ENCODE results near the gene PTAR1.

PTAR1 gene

GRCh38 chr9:69757996-69758675, 1.7 kb downstream of the PTAR1 start:
- Histone ChIP-seq H4K8ac (ENCODE audit: low read length) (no peak overlapping the region), H2BK120ac (ENCODE audit: low read depth, low read length) (no peak overlapping the region), H2BK12ac (ENCODE audit: low read length in 2 of 2) (no peak overlapping the region), H3K9ac (ENCODE audit: low read length) (peak overlapping the region; percentile 97), H2BK5ac (ENCODE audit: low read depth, low read length, poor library complexity, severe bottlenecking) (no peak overlapping the region), H3K36me3 (ENCODE audit: control insufficient read depth in 1 of 2, insufficient read depth in 2 of 2, low read depth in 1 of 2, low read length in 2 of 2) (no peaks in the 10 kb centered on the region), H3K27me3 (ENCODE audit: control insufficient read depth in 1 of 2, insufficient read depth in 1 of 2, low read length in 2 of 2) (no peaks in the 10 kb centered on the region), H3K27ac (ENCODE audit: low read length, poor library complexity, severe bottlenecking) (peak overlapping the region; percentile 53), H3K79me1 (replicated peaks; ENCODE audit: low read length, poor library complexity, severe bottlenecking) (no peaks in the 10 kb centered on the region), H3K4ac (ENCODE audit: low read depth in 1 of 2, low read length in 2 of 2) (no peak overlapping the region), H2AFZ (ENCODE audit: low read depth, low read length) (no peak overlapping the region), H2AK5ac (ENCODE audit: low read length, severe bottlenecking) (peak overlapping the region; percentile 58), H4K91ac (ENCODE audit: low read length) (no peak overlapping the region), H2BK15ac (ENCODE audit: low read depth, poor library complexity, severe bottlenecking) (no peak overlapping the region), H3K4me1 (ENCODE audit: control insufficient read depth, insufficient read depth, low read depth, low read length) (peaks cover 6% of the 10 kb centered on the region), H3K4me2 (ENCODE audit: low read length, poor library complexity, severe bottlenecking) (peak overlapping the region; percentile 80), H3K18ac (ENCODE audit: low read depth in 1 of 2, low read length in 2 of 2) (no peak overlapping the region), H3K4me3 (ENCODE audit: insufficient read depth in 1 of 2, low read depth in 1 of 2, low read length in 2 of 2) (peak overlapping the region in 1 of 2 experiments; percentile 99), H3K14ac (ENCODE audit: low read length in 2 of 2) (no peak overlapping the region), H3K23ac (ENCODE audit: low read length in 2 of 2) (no peak overlapping the region), H3K9me3 (ENCODE audit: control insufficient read depth, low read length) (no peaks in the 10 kb centered on the region)
- 69% methylated on average over 2 of the region's 6 CpGs for WGBS
- peak; percentile 33 for DNase-seq

- Histone ChIP-seq H3K4me1 (ENCODE audit: control insufficient read depth, insufficient read depth, low read depth, low read length) (peaks cover 1% of the 10 kb centered on the region), H3K27me3 (ENCODE audit: control insufficient read depth in 1 of 2, insufficient read depth in 1 of 2, low read length in 2 of 2) (no peaks in the 10 kb centered on the region), H2BK15ac (ENCODE audit: low read depth, poor library complexity, severe bottlenecking) (no peak overlapping the region), H3K79me1 (replicated peaks; ENCODE audit: low read length, poor library complexity, severe bottlenecking) (peaks cover 2% of the 10 kb centered on the region), H3K4me3 (ENCODE audit: insufficient read depth in 1 of 2, low read depth in 1 of 2, low read length in 2 of 2) (no peak overlapping the region), H2AFZ (ENCODE audit: low read depth, low read length) (no peak overlapping the region), H3K14ac (ENCODE audit: low read length in 2 of 2) (no peak overlapping the region), H3K4ac (ENCODE audit: low read depth in 1 of 2, low read length in 2 of 2) (no peak overlapping the region), H3K4me2 (ENCODE audit: low read length, poor library complexity, severe bottlenecking) (no peak overlapping the region), H3K9ac (ENCODE audit: low read length) (no peak overlapping the region), H2BK5ac (ENCODE audit: low read depth, low read length, poor library complexity, severe bottlenecking) (no peak overlapping the region), H3K36me3 (ENCODE audit: control insufficient read depth in 1 of 2, insufficient read depth in 2 of 2, low read depth in 1 of 2, low read length in 2 of 2) (peaks cover 0 to 5% of the 10 kb centered on the region in 2 experiments), H3K27ac (ENCODE audit: low read length, poor library complexity, severe bottlenecking) (no peak overlapping the region), H2BK12ac (ENCODE audit: low read length in 2 of 2) (no peak overlapping the region), H3K9me3 (ENCODE audit: control insufficient read depth, low read length) (no peaks in the 10 kb centered on the region), H3K18ac (ENCODE audit: low read depth in 1 of 2, low read length in 2 of 2) (no peak overlapping the region), H3K23ac (ENCODE audit: low read length in 2 of 2) (no peak overlapping the region), H4K8ac (ENCODE audit: low read length) (no peak overlapping the region), H4K91ac (ENCODE audit: low read length) (no peak overlapping the region), H2AK5ac (ENCODE audit: low read length, severe bottlenecking) (no peak overlapping the region), H2BK120ac (ENCODE audit: low read depth, low read length) (no peak overlapping the region)
- WGBS, result 98% methylated on average over 2 of the region's 2 CpGs
- no peak for DNase-seq
These were observed 4.6 kb downstream of the PTAR1 start for GRCh38 chr9:69755205-69755604.

GRCh38 chr9:69753830-69754229, 6.0 kb downstream of the PTAR1 start:
- no peak overlapping the region for H2BK120ac ChIP-seq (ENCODE audit: low read depth, low read length)
- H2AK5ac ChIP-seq (ENCODE audit: low read length, severe bottlenecking), result no peak overlapping the region
- H3K9me3 ChIP-seq (ENCODE audit: control insufficient read depth, low read length), result no peaks in the 10 kb centered on the region
- H3K79me1 ChIP-seq (replicated peaks; ENCODE audit: low read length, poor library complexity, severe bottlenecking), result peaks cover 2% of the 10 kb centered on the region
- no peak overlapping the region for H2AFZ ChIP-seq (ENCODE audit: low read depth, low read length)
- H3K4me2 ChIP-seq (ENCODE audit: low read length, poor library complexity, severe bottlenecking), result no peak overlapping the region
- H3K27me3 ChIP-seq (ENCODE audit: control insufficient read depth in 1 of 2, insufficient read depth in 1 of 2, low read length in 2 of 2), result no peaks in the 10 kb centered on the region
- no peak overlapping the region for H3K4ac ChIP-seq (ENCODE audit: low read depth in 1 of 2, low read length in 2 of 2)
- H3K14ac ChIP-seq (ENCODE audit: low read length in 2 of 2), result no peak overlapping the region
- no peak overlapping the region for H2BK12ac ChIP-seq (ENCODE audit: low read length in 2 of 2)
- H2BK15ac ChIP-seq (ENCODE audit: low read depth, poor library complexity, severe bottlenecking), result no peak overlapping the region
- no peak overlapping the region for H4K91ac ChIP-seq (ENCODE audit: low read length)
- H3K27ac ChIP-seq (ENCODE audit: low read length, poor library complexity, severe bottlenecking), result no peak overlapping the region
- no peak for DNase-seq
- H3K18ac ChIP-seq (ENCODE audit: low read depth in 1 of 2, low read length in 2 of 2), result no peak overlapping the region
- WGBS, result no CpG with 5 or more reads among the region's 3 CpGs
- H2BK5ac ChIP-seq (ENCODE audit: low read depth, low read length, poor library complexity, severe bottlenecking), result no peak overlapping the region
- no peaks in the 10 kb centered on the region for H3K4me1 ChIP-seq (ENCODE audit: control insufficient read depth, insufficient read depth, low read depth, low read length)
- H3K23ac ChIP-seq (ENCODE audit: low read length in 2 of 2), result no peak overlapping the region
- H3K36me3 ChIP-seq (ENCODE audit: control insufficient read depth in 1 of 2, insufficient read depth in 2 of 2, low read depth in 1 of 2, low read length in 2 of 2), result peaks cover 0 to 19% of the 10 kb centered on the region in 2 experiments
- no peak overlapping the region for H3K9ac ChIP-seq (ENCODE audit: low read length)
- no peak overlapping the region for H4K8ac ChIP-seq (ENCODE audit: low read length)
- no peak overlapping the region for H3K4me3 ChIP-seq (ENCODE audit: insufficient read depth in 1 of 2, low read depth in 1 of 2, low read length in 2 of 2)

- Histone ChIP-seq H4K91ac (ENCODE audit: low read length) (no peak overlapping the region), H3K14ac (ENCODE audit: low read length in 2 of 2) (no peak overlapping the region), H2AK5ac (ENCODE audit: low read length, severe bottlenecking) (peak overlapping the region; percentile 77), H3K4ac (ENCODE audit: low read depth in 1 of 2, low read length in 2 of 2) (no peak overlapping the region), H3K27ac (ENCODE audit: low read length, poor library complexity, severe bottlenecking) (peak overlapping the region; percentile 94), H3K36me3 (ENCODE audit: control insufficient read depth in 1 of 2, insufficient read depth in 2 of 2, low read depth in 1 of 2, low read length in 2 of 2) (peaks cover 3 to 43% of the 10 kb centered on the region in 2 experiments), H3K23ac (ENCODE audit: low read length in 2 of 2) (no peak overlapping the region), H3K4me1 (ENCODE audit: control insufficient read depth, insufficient read depth, low read depth, low read length) (peaks cover 2% of the 10 kb centered on the region), H3K18ac (ENCODE audit: low read depth in 1 of 2, low read length in 2 of 2) (no peak overlapping the region), H3K79me1 (replicated peaks; ENCODE audit: low read length, poor library complexity, severe bottlenecking) (peaks cover 4% of the 10 kb centered on the region), H3K9me3 (ENCODE audit: control insufficient read depth, low read length) (no peaks in the 10 kb centered on the region), H2BK12ac (ENCODE audit: low read length in 2 of 2) (no peak overlapping the region), H3K27me3 (ENCODE audit: control insufficient read depth in 1 of 2, insufficient read depth in 1 of 2, low read length in 2 of 2) (no peaks in the 10 kb centered on the region), H3K4me3 (ENCODE audit: insufficient read depth in 1 of 2, low read depth in 1 of 2, low read length in 2 of 2) (no peak overlapping the region), H3K9ac (ENCODE audit: low read length) (no peak overlapping the region), H4K8ac (ENCODE audit: low read length) (no peak overlapping the region), H3K4me2 (ENCODE audit: low read length, poor library complexity, severe bottlenecking) (no peak overlapping the region), H2BK120ac (ENCODE audit: low read depth, low read length) (no peak overlapping the region), H2BK15ac (ENCODE audit: low read depth, poor library complexity, severe bottlenecking) (no peak overlapping the region), H2AFZ (ENCODE audit: low read depth, low read length) (no peak overlapping the region), H2BK5ac (ENCODE audit: low read depth, low read length, poor library complexity, severe bottlenecking) (peak overlapping the region; percentile 1)
- 25% methylated on average over 1 of the region's 2 CpGs for WGBS
- DNase-seq, result no peak
These were observed 9.7 kb downstream of the PTAR1 start for GRCh38 chr9:69750085-69750484.
